Measurements from ENCODE around the gene HIVEP3.
A peak's percentile ranks its signal among the peaks of the same experiment; 100 is the strongest.

HIVEP3 gene

GRCh38 chr1:41813755-41814745 lies 104.7 kb downstream of the HIVEP3 start:
- DNase-seq (ENCODE audit: low read depth in 2 of 3, low spot score in 1 of 3) = no peak

GRCh38 chr1:41813226-41813625 lies 105.5 kb downstream of the HIVEP3 start:
- DNase-seq (ENCODE audit: low read depth in 2 of 3, low spot score in 1 of 3) = no peak

DNA sequence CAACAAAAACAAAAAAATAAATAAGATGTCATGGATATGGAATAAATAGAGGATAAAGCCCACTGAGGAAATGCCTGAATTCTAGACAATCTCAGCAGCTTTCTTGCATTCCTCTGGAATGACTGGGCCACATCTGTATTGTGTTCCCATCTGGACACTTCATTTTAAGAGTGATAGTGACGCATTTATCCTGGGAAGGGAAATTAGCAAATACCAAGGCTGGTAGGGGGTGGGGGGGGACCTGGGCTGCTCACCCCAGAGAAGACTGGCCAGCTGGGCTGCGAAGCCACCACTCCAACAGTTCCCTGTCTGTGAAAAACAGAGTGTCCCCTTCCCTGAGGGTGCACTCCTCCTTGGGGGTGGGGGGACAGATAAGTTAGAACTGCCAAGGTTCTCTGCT lies 106.3 kb downstream of the HIVEP3 start:
- DNase-seq (ENCODE audit: low read depth in 2 of 3, low spot score in 1 of 3) = no peak

DNA sequence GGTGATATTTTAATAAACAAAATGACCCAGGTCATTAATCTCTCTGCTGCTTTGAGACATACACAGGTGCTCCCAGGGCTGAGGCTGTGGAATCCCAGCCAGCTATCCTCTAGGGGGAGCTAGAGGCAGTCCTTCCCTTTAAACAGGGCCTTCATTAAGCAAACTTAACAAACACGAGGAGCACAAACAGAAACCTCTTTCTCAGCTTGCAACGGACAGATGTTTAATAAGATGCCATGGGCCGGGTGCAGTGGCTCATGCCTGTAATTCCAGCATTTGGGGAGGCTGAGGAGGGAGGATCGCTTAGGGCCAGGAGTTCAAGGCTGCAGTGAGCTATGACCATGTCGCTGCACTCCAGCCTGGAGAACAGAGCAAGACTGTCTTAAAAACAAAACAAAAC lies 106.7 kb downstream of the HIVEP3 start:
- peak in 2 of 3 donors; percentile 40 to 63 for DNase-seq (ENCODE audit: low read depth in 2 of 3, low spot score in 1 of 3)

- peak in 2 of 3 donors; percentile 28 to 38 for DNase-seq (ENCODE audit: low read depth in 2 of 3, low spot score in 1 of 3)
These were observed 107.5 kb downstream of the HIVEP3 start for GRCh38 chr1:41811051-41811795.

DNA sequence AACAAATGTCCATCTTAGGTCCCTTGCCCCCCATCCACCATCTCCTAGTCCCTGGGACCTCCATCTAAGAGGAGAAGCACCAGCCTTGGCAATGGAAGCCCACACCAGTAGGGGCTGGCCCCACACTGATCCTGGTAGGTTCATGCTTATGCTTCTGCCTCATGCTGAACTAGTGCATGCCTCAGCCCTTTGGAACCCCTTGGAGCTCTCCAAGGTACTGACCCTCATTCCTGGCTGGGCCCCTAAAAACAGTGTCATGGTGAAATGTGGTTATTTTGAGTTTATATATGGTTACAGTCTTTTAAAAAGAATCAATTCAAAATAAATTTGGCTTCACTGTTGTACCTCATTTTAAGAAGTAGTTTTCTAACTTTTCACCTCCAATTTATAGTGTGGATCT lies 108.3 kb downstream of the HIVEP3 start:
- peak in 2 of 3 donors; percentile 36 to 59 for DNase-seq (ENCODE audit: low read depth in 2 of 3, low spot score in 1 of 3)

DNA sequence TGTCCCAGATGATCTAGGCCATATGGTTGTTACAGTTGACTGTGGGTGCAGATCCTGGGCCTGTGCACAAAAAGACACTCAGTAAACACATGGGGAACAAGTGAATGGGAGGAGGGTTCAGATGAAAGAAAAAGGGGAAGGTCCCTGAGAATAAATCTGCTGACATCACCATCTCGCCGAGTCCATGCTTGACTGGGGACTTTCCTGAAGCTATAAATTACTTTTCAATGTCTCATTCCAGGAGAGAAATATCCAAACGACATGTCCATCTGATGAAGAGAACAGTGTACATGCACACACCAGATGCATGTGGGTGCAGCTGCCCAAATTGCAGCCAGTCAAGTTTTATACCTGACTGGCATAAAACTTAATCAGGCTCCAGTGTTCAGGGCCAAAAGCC lies 109.0 kb downstream of the HIVEP3 start:
- DNase-seq (ENCODE audit: low read depth in 2 of 3, low spot score in 1 of 3) = no peak

- DNase-seq (ENCODE audit: low read depth in 2 of 3, low spot score in 1 of 3) = no peak
These were observed 111.3 kb downstream of the HIVEP3 start for GRCh38 chr1:41807390-41807789.

GRCh38 chr1:41806472-41807155 lies 112.1 kb downstream of the HIVEP3 start:
- DNase-seq (ENCODE audit: low read depth in 2 of 3, low spot score in 1 of 3) = peak in 2 of 3 donors; percentile 43 to 51

DNA sequence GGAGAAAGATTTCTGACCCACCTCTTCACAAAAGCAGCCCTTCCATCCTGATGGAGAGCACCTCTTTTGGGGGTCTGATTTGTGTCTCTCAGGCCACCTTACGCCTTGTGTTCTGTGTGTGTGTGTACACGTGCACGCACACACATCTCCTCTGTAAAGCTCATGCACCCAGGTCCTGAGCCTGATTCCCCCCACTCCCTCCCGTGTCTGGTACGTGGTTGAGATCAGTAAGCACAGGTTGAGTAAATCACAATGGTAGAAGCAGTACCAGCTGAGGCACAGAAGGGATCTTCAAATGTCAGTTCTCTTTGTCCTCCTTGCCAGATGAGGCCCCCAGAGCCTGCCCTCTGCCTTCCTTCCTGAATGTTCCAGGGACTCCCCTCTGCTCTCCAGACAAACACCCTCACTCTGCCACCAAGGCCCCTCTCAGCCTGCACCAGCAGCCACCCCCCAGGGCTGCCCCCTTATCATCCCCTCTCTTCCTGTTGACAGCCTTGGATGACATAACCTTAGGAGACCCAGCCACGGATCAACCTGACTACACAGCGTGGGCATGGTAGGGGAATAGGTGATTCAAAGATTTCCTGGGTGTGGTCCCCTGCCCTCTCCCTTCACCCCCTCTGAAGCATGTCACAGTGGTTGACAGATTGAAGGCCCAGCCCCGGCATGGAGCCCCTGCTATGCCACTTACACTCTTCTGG lies 112.8 kb downstream of the HIVEP3 start:
- peak in 1 of 3 donors; percentile 35 for DNase-seq (ENCODE audit: low read depth in 2 of 3, low spot score in 1 of 3)

GRCh38 chr1:41804176-41804575 lies 114.5 kb downstream of the HIVEP3 start:
- DNase-seq (ENCODE audit: low read depth in 2 of 3, low spot score in 1 of 3) = no peak

GRCh38 chr1:41803656-41804055 lies 115.1 kb downstream of the HIVEP3 start:
- no peak for DNase-seq (ENCODE audit: low read depth in 2 of 3, low spot score in 1 of 3)

- DNase-seq (ENCODE audit: low read depth in 2 of 3, low spot score in 1 of 3) = no peak
These were observed 115.9 kb downstream of the HIVEP3 start for GRCh38 chr1:41802532-41803501.

DNA sequence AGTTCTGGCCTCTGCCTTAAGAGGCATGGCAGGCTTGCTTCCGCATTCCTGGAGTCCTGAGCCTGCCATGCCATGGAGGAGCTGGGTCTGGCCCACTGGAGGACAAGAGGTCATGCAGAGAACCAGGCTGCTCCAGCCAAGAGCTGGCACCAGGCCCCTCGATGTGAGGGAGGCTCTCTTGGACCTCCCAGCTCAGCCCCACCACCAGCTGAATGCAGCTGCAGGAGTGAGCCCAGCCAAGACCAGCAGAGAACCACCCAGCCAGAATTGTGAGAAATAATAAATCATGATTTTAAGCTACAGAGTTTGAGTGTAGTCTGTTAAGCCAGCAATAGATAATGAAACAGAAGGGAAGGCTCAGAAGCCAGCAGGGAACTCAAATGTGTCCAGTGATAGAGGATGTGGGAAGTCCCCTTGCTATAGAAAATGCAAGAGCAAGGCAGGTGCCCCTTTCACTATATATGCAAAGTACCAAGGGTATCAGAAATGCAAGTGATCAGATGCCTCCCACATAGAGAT lies 118.4 kb downstream of the HIVEP3 start:
- DNase-seq (ENCODE audit: low read depth in 2 of 3, low spot score in 1 of 3) = no peak

GRCh38 chr1:41799723-41800122 lies 119.0 kb downstream of the HIVEP3 start:
- no peak for DNase-seq (ENCODE audit: low read depth in 2 of 3, low spot score in 1 of 3)

- no peak for DNase-seq (ENCODE audit: low read depth in 2 of 3, low spot score in 1 of 3)
These were observed 119.5 kb downstream of the HIVEP3 start for GRCh38 chr1:41799205-41799604.

DNA sequence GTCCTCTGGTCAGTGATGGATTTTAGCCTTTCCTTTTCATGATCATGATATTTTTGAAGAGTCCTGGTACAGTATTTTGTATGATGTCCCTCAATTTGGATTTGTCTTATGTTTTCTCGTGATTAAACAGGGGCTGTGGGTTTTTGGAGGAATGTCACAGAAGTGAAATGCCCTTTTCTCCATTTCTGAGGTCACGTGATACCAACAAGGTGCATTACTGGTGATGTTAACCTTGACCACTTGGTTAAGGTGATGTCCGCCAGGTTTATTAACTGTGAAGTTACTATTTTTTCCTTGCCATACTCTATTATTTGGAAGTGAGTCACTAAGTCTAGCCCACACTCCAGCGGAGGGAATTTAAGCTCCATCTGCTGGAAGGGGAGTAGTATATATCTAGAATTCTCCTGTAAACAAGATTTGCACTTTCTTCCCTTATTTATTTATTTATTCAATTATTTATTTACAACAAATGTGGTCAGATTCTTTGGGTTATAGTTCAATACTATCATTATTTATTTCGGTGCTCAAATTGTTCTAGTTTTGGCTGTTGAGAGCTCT lies 123.4 kb downstream of the HIVEP3 start:
- no peak for DNase-seq (ENCODE audit: low read depth in 2 of 3, low spot score in 1 of 3)

DNA sequence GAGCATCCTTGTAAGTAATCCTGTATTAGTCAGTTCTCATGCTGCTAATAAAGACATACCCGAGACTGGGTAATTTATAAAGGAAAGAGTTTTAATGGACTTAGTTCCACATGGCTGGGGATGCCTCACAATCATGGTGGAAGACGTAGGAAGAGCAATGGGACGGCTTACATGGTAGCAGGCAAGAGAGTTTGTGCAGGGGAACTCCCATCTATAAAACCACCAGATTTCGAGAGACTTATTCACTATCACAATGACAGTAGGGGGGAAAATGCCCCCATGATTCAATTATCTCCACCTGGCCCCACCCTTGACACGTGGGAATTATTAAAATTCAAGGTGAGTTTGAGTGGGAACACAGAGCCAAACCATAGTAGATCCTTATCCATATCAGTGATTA lies 124.7 kb downstream of the HIVEP3 start:
- DNase-seq (ENCODE audit: low read depth in 2 of 3, low spot score in 1 of 3) = no peak

GRCh38 chr1:41792485-41792770 lies 126.3 kb downstream of the HIVEP3 start:
- no peak for DNase-seq (ENCODE audit: low read depth in 2 of 3, low spot score in 1 of 3)

Measured in stimulated activated CD4-positive, alpha-beta T cell treated with anti-CD3 and anti-CD28 coated beads, Interleukin-12 subunit alpha, Interleukin-12 subunit beta, amount 100 ng/mL, for 48 hours (primary cell).